ENCODE results near the gene FUCA1. TPM values are rescaled to one million over a fixed set of nuclear protein-coding genes. Genes with fewer than 3 reads are reported as not detected.

FUCA1 gene
- total RNA-seq, 1 experiment from 2014 or later, result 14.3 TPM

- TF ChIP-seq REST (IDR thresholded peaks at IDR 0.05; ENCODE audit: insufficient read depth in 1 of 2, low read depth in 2 of 2, low read length in 1 of 2), result no peak
- TF ChIP-seq SIN3A (IDR thresholded peaks at IDR 0.05; ENCODE audit: borderline replicate concordance, insufficient read depth, low read depth, low read length), result no peak
- TF ChIP-seq CTCF (IDR thresholded peaks at IDR 0.05), result no peak
- TF ChIP-seq TCF7L2 (IDR thresholded peaks at IDR 0.05; ENCODE audit: low read depth, low read length), result no peak
- TF ChIP-seq POLR2AphosphoS5 (IDR thresholded peaks at IDR 0.05; ENCODE audit: low read depth, low read length), result no peak
- CTCF ChIA-PET, result interaction anchor here (0.6 kb wide), 1 partner anchor 153 kb away, joined by 3 read pairs; no protein-coding TSS in a partner anchor
- Histone ChIP-seq H3K27me3 (ENCODE audit: control insufficient read depth, insufficient read depth, low read length) (no peaks in the 10 kb centered on the region), H3K27ac (ENCODE audit: low read length) (no peak overlapping the region), H3K4me1 (ENCODE audit: control insufficient read depth, insufficient read depth, low read length) (no peaks in the 10 kb centered on the region), H3K9me3 (ENCODE audit: control insufficient read depth, insufficient read depth, low read depth, low read length) (no peaks in the 10 kb centered on the region), H3K4me3 (ENCODE audit: low read depth in 2 of 2, low read length in 2 of 2) (no peak overlapping the region), H3K36me3 (ENCODE audit: control insufficient read depth, insufficient read depth, low read length) (no peaks in the 10 kb centered on the region)
- BruUV-seq (replicated peaks), result no TSS peak
- intact Hi-C loops (cut with micrococcal nuclease; ENCODE audit: unreplicated experiment) (no loop called here), in situ Hi-C loops (cut with HindIII; ENCODE audit: low pct_unique_long_range_greater_than_20kb, low sequenced_read_pairs) (no loop called here)
- POLR2A ChIA-PET, result no interaction called here
- DNase-seq (ENCODE audit: low read depth, low spot score) (no peak), ATAC-seq (no peak)
Measured at GRCh38 chr1:23896491-23896890, 28.4 kb upstream of the FUCA1 start.

- DNase-seq (ENCODE audit: low read depth, low spot score) (no peak), ATAC-seq (no peak)
- no peaks in the 10 kb centered on the region for H3K36me3 ChIP-seq (ENCODE audit: control insufficient read depth, insufficient read depth, low read length)
- in situ Hi-C loops (cut with HindIII; ENCODE audit: low pct_unique_long_range_greater_than_20kb, low sequenced_read_pairs) (no loop called here), intact Hi-C loops (cut with micrococcal nuclease; ENCODE audit: unreplicated experiment) (no loop called here)
- no peak overlapping the region for H3K4me3 ChIP-seq (ENCODE audit: low read depth in 2 of 2, low read length in 2 of 2)
- H3K9me3 ChIP-seq (ENCODE audit: control insufficient read depth, insufficient read depth, low read depth, low read length), result no peaks in the 10 kb centered on the region
- no peak overlapping the region for H3K27ac ChIP-seq (ENCODE audit: low read length)
- TF ChIP-seq REST (IDR thresholded peaks at IDR 0.05; ENCODE audit: insufficient read depth in 1 of 2, low read depth in 2 of 2, low read length in 1 of 2) (no peak), TCF7L2 (IDR thresholded peaks at IDR 0.05; ENCODE audit: low read depth, low read length) (no peak), POLR2AphosphoS5 (IDR thresholded peaks at IDR 0.05; ENCODE audit: low read depth, low read length) (no peak), SIN3A (IDR thresholded peaks at IDR 0.05; ENCODE audit: borderline replicate concordance, insufficient read depth, low read depth, low read length) (no peak), CTCF (IDR thresholded peaks at IDR 0.05) (no peak)
- POLR2A ChIA-PET, result no interaction called here
- CTCF ChIA-PET, result no interaction called here
- no peaks in the 10 kb centered on the region for H3K4me1 ChIP-seq (ENCODE audit: control insufficient read depth, insufficient read depth, low read length)
- H3K27me3 ChIP-seq (ENCODE audit: control insufficient read depth, insufficient read depth, low read length), result no peaks in the 10 kb centered on the region
- BruUV-seq (replicated peaks), result no TSS peak
Measured at GRCh38 chr1:23895993-23896392, 27.9 kb upstream of the FUCA1 start.
